NB4 (cell line): ENCODE results near the gene NATD1.

Source experiments
- POLR2A ChIP-seq: IDR thresholded peaks from 2 replicates; pipeline ENCODE4 v1.6.1; 2011; ENCODE audit warnings: mild to moderate bottlenecking; ENCODE audit not compliant: insufficient read length; ENCODE audit errors: extremely low read depth
- TF ChIP-seq, protein P1 (sequence below): IDR thresholded peaks from one replicate; pipeline ENCODE4 v1.5.1; 2012; ENCODE audit warnings: low read depth, low read length
- TF ChIP-seq, protein P2 (sequence below): IDR thresholded peaks from 2 replicates; pipeline ENCODE4 v1.6.1; 2011; ENCODE audit warnings: low read depth, low read length

DNA sequence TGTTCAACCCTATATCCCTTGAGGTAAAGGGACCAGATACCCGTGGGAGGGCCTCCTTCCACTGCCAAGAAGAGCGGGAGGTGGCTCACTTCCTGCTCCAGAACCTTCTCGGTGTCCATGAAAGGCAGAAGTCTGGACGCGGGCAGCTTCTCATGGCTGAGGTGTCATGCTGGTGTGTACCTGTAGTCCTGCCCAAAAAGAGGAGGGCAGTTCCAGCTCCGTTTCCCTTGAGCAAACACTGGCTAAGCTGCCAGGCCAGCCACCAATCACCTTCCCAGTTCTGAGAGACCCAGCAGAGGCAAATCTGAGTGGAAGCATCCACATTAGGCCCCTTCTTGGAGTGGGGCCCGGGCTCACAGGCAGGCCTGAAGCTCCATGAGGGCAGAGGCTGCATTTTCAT lies 44.9 kb downstream of the NATD1 start:
- TF ChIP-seq, protein P1, sequence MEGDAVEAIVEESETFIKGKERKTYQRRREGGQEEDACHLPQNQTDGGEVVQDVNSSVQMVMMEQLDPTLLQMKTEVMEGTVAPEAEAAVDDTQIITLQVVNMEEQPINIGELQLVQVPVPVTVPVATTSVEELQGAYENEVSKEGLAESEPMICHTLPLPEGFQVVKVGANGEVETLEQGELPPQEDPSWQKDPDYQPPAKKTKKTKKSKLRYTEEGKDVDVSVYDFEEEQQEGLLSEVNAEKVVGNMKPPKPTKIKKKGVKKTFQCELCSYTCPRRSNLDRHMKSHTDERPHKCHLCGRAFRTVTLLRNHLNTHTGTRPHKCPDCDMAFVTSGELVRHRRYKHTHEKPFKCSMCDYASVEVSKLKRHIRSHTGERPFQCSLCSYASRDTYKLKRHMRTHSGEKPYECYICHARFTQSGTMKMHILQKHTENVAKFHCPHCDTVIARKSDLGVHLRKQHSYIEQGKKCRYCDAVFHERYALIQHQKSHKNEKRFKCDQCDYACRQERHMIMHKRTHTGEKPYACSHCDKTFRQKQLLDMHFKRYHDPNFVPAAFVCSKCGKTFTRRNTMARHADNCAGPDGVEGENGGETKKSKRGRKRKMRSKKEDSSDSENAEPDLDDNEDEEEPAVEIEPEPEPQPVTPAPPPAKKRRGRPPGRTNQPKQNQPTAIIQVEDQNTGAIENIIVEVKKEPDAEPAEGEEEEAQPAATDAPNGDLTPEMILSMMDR: no peak
- no peak for TF ChIP-seq POLR2A
- TF ChIP-seq, protein P2, sequence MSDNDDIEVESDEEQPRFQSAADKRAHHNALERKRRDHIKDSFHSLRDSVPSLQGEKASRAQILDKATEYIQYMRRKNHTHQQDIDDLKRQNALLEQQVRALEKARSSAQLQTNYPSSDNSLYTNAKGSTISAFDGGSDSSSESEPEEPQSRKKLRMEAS: no peak
